HepG2 (cell line): ENCODE measurements around the gene DISP2. TPM values are rescaled to one million over a fixed set of nuclear protein-coding genes. Genes with fewer than 3 reads are reported as not detected.

ENCODE experiments used
- ATAC-seq: fragments of 200-7000 bp; cut with Tn5 transposase; 3 replicates; pipeline ENCODE4 v1.9.1; 2020; ENCODE audit warnings: mild to moderate bottlenecking, moderate library complexity
- BruUV-seq: library from RNA; stranded (reverse); fragments of 400-500 nt; replicated peaks from 2 replicates; lab custom pipeline; 2021; lab: Mats Ljungman, UMichigan
- CTCF ChIA-PET: fragments of 300-600 bp; formaldehyde crosslinking; extraction: SDS; loops from one replicate; lab custom pipeline; 2021; ENCODE audit warnings: low total read pairs, inconsistent platforms, low intra/inter-chr PET ratio; lab: Yijun Ruan, JAX
- POLR2A ChIA-PET: fragments of 350-600 bp; sonication (Branson Sonifier 250); formaldehyde crosslinking; loops from one replicate; lab custom pipeline; 2020; ENCODE audit warnings: antibody characterized with exemption, inconsistent platforms; lab: Yijun Ruan, JAX
- DNase-seq: peaks from one replicate; pipeline ENCODE4 v3.0.0-alpha.2; 2015; ENCODE audit warnings: low spot score
- FAIRE-seq: peaks from 3 replicates; lab custom pipeline; 2011; peaks lifted over from hg19 to GRCh38; lab: Jason Lieb, UNC
- H2AFZ ChIP-seq: one replicate; pipeline ENCODE4 v1.6.1; 2011; ENCODE audit warnings: low read length, inconsistent platforms
- H3K27ac ChIP-seq: fragments of 300-600 bp; 3 replicates; pipeline ENCODE4 v1.8.0; 2011; ENCODE audit warnings: mixed run types, mild to moderate bottlenecking, mixed read lengths, low read length, inconsistent platforms; ENCODE audit not compliant: insufficient read depth; ENCODE audit errors: extremely low read length
- H3K27me3 ChIP-seq, 2 experiments: fragments of 200-600 bp in 1 of 2; 2 replicates in 1 of 2; 3 replicates in 1 of 2; pipeline versions ENCODE4 v1.6.0 to v1.8.0; 2011; ENCODE audit warnings: low read length in 2 of 2, mild to moderate bottlenecking in 2 of 2, moderate library complexity in 2 of 2, inconsistent platforms in 1 of 2; ENCODE audit not compliant: insufficient read depth in 2 of 2, control insufficient read depth in 1 of 2
- H3K36me3 ChIP-seq, 2 experiments: fragments of 200-600 bp in 1 of 2; replicated peaks in 1 of 2; 2 replicates in 1 of 2; 3 replicates in 1 of 2; pipeline versions ENCODE4 v1.5.1 to v1.8.0; 2011; ENCODE audit warnings: low read length in 2 of 2, inconsistent platforms in 1 of 2; ENCODE audit not compliant: insufficient read depth in 2 of 2, control insufficient read depth in 1 of 2
- H3K4me1 ChIP-seq: 2 replicates; pipeline ENCODE4 v1.5.1; 2012; ENCODE audit warnings: low read length, inconsistent platforms; ENCODE audit not compliant: insufficient read depth
- H3K4me2 ChIP-seq: 2 replicates; pipeline ENCODE4 v1.6.0; 2011; ENCODE audit warnings: low read depth, low read length, inconsistent platforms
- H3K4me3 ChIP-seq, 3 experiments: fragments of 200-600 bp in 1 of 3; sonication (generic), shearing (Covaris generic) in 1 of 3; replicated peaks in 1 of 3; 2 replicates each; pipeline ENCODE4 v1.5.1; 2011 to 2016; ENCODE audit warnings: low read length in 3 of 3, inconsistent platforms in 2 of 3, low read depth in 2 of 3, mild to moderate bottlenecking in 2 of 3, control low read depth in 1 of 3, mixed read lengths in 1 of 3; ENCODE audit not compliant: insufficient read depth in 1 of 3
- H3K79me2 ChIP-seq: one replicate; pipeline ENCODE4 v1.6.1; 2011; ENCODE audit warnings: low read length, inconsistent platforms; ENCODE audit not compliant: insufficient read depth
- H3K9ac ChIP-seq: 2 replicates; pipeline ENCODE4 v1.6.0; 2011; ENCODE audit warnings: mild to moderate bottlenecking, low read depth, low read length, inconsistent platforms; ENCODE audit not compliant: insufficient read depth
- H3K9me3 ChIP-seq: 2 replicates; pipeline ENCODE4 v1.5.1; 2012; ENCODE audit warnings: mild to moderate bottlenecking, low read length
- H4K20me1 ChIP-seq: 2 replicates; pipeline ENCODE4 v1.6.0; 2011; ENCODE audit warnings: inconsistent platforms, mild to moderate bottlenecking, low read length, moderate library complexity; ENCODE audit not compliant: insufficient read depth
- AKNA ChIP-seq: sonication (generic); formaldehyde crosslinking; IDR thresholded peaks from 2 replicates; pipeline ENCODE4 v1.4.0; 2020; ENCODE audit warnings: missing genetic modification reagents, borderline replicate concordance
- BCL6 ChIP-seq: IDR thresholded peaks from 2 replicates; pipeline ENCODE4 v1.6.1; 2016; ENCODE audit warnings: missing genetic modification reagents, missing compliant biosample characterization
- BCLAF1 ChIP-seq: fragments of 450-650 bp; IDR thresholded peaks from 2 replicates; pipeline ENCODE4 v1.6.1; 2017; ENCODE audit warnings: mild to moderate bottlenecking
- CBX5 ChIP-seq: sonication (generic); formaldehyde crosslinking; IDR thresholded peaks from 2 replicates; pipeline ENCODE4 v1.4.0; 2020; ENCODE audit warnings: missing genetic modification reagents, borderline replicate concordance
- CREBL2 ChIP-seq: sonication (generic); formaldehyde crosslinking; IDR thresholded peaks from 2 replicates; pipeline ENCODE4 v1.8.1; 2023; ENCODE audit warnings: missing genetic modification reagents, mild to moderate bottlenecking, borderline replicate concordance
- FOXA3 ChIP-seq: IDR thresholded peaks from 2 replicates; pipeline ENCODE4 v1.6.1; 2016; ENCODE audit warnings: missing genetic modification reagents, missing compliant biosample characterization
- FOXK2 ChIP-seq: fragments of 450-650 bp; IDR thresholded peaks from 2 replicates; pipeline ENCODE4 v1.6.1; 2016
- HIC2 ChIP-seq: sonication (generic); formaldehyde crosslinking; IDR thresholded peaks from 2 replicates; pipeline ENCODE4 v1.9.0; 2022; ENCODE audit warnings: low read depth, missing genetic modification reagents
- MAFF ChIP-seq: IDR thresholded peaks from 2 replicates; pipeline ENCODE4 v1.6.1; 2011; ENCODE audit warnings: low read depth, low read length, improper control_type of control experiment
- SKI ChIP-seq: fragments of 450-650 bp; IDR thresholded peaks from one replicate; pipeline ENCODE4 v1.6.1; 2018; ENCODE audit warnings: mild to moderate bottlenecking; ENCODE audit not compliant: partially characterized antibody
- SP2 ChIP-seq: sonication (generic); formaldehyde crosslinking; IDR thresholded peaks from 2 replicates; pipeline ENCODE4 v1.5.1; 2020; ENCODE audit warnings: mild to moderate bottlenecking, missing genetic modification reagents
- ZBTB21 ChIP-seq: sonication (generic); formaldehyde crosslinking; IDR thresholded peaks from 2 replicates; pipeline ENCODE4 v1.4.0; 2020; ENCODE audit warnings: missing genetic modification reagents
- ZBTB8A ChIP-seq: sonication (generic); formaldehyde crosslinking; IDR thresholded peaks from 2 replicates; pipeline ENCODE4 v1.4.0; 2020; ENCODE audit warnings: mild to moderate bottlenecking, low read depth, missing genetic modification reagents, borderline replicate concordance
- ZNF775 ChIP-seq: sonication (generic); formaldehyde crosslinking; IDR thresholded peaks from 2 replicates; pipeline ENCODE4 v1.4.0; 2020; ENCODE audit warnings: missing genetic modification reagents, mild to moderate bottlenecking, moderate library complexity, borderline replicate concordance
- ZNF780A ChIP-seq: sonication (generic); formaldehyde crosslinking; IDR thresholded peaks from 2 replicates; pipeline ENCODE4 v1.8.0; 2022; ENCODE audit warnings: mild to moderate bottlenecking, missing genetic modification reagents, moderate library complexity
- WGBS: methylation state at CpG from one replicate; pipeline ENCODE4 v1.1.6; 2017; ENCODE audit warnings: low lambda C conversion rate; 5-methylcytosine and 5-hydroxymethylcytosine counted together
- in situ Hi-C: cut with HindIII; loops from 2 replicates; pipeline ENCODE4 v1.10.0; 2017; ENCODE audit warnings: low pct_unique_long_range_greater_than_20kb; ENCODE audit not compliant: extremely low pct_ligation_motif_present
- intact Hi-C: fragments of 100-400 bp; cut with micrococcal nuclease; formaldehyde crosslinking; loops from one replicate; pipeline ENCODE4 v1.10.0; 2022; ENCODE audit not compliant: unreplicated experiment
- polyA plus RNA-seq, 8 experiments: library from polyadenylated mRNA; depleted of rRNA in 3 of 8; stranded (reverse) in 7 of 8; unstranded in 1 of 8; fragments of >200 nt; fragmentation: Illumina TruSeq in 4 of 8; extraction: Trizol in 4 of 8; gene quantifications; 2 replicates each; pipeline versions ENCODE4 v1.2.1 to v1.2.3, GENCODE V29; 2011 to 2016; ENCODE audit warnings: low read depth in 4 of 8, missing spikeins in 1 of 8, mixed read lengths in 1 of 8; ENCODE audit not compliant: insufficient read depth in 1 of 8
- total RNA-seq, 5 experiments: library from RNA; depleted of rRNA; stranded (reverse); fragments of >200 nt; fragmentation: Illumina TruSeq; extraction: Trizol; gene quantifications; 2 replicates each; pipeline ENCODE4 v1.2.3, GENCODE V29; 2016; ENCODE audit warnings: low read depth in 1 of 5

DISP2 gene
- total and polyA plus RNA-seq, 2 of the 13 experiments (the other 11 are each of a cell fraction or from before 2014, with no cell fraction given), result 0.09 to 0.32 TPM

GRCh38 chr15:40427188-40427587 is 69.2 kb downstream of the DISP2 start:
- Histone ChIP-seq H3K27ac (no peak overlapping the region), H3K4me2 (no peak overlapping the region), H4K20me1 (no peaks in the 10 kb centered on the region), H2AFZ (no peak overlapping the region), H3K9me3 (no peaks in the 10 kb centered on the region), H3K36me3 (no peaks in the 10 kb centered on the region), H3K27me3 (no peaks in the 10 kb centered on the region; a peak in 2 of 5 replicates), H3K79me2 (no peaks in the 10 kb centered on the region), H3K9ac (no peak overlapping the region), H3K4me3 (no peak overlapping the region), H3K4me1 (peaks cover under 1% of the 10 kb centered on the region; the same call in 1 of the 2 replicates)
- CTCF ChIA-PET, result no interaction called here
- 80% methylated on average over 5 of the region's 9 CpGs for WGBS
- no TSS peak for BruUV-seq
- intact Hi-C loops (no loop called here), in situ Hi-C loops (no loop called here)
- FAIRE-seq, result no peak
- no peak for DNase-seq
- ATAC-seq, result no peak
- POLR2A ChIA-PET, result no interaction called here
- TF ChIP-seq BCLAF1, result no peak
- TF ChIP-seq AKNA (CRISPR knock-in tag), result no peak
- TF ChIP-seq ZBTB21, result no peak
- no peak for TF ChIP-seq ZNF780A (CRISPR knock-in tag)
- no peak for TF ChIP-seq CREBL2 (CRISPR knock-in tag)
- no peak for TF ChIP-seq ZNF775
- no peak for TF ChIP-seq FOXK2
- no peak for TF ChIP-seq MAFF
- no peak for TF ChIP-seq FOXA3
- no peak for TF ChIP-seq HIC2 (CRISPR knock-in tag)
- TF ChIP-seq CBX5 (CRISPR knock-in tag), result no peak
- no peak for TF ChIP-seq SKI
- TF ChIP-seq ZBTB8A, result no peak
- no peak for TF ChIP-seq SP2 (CRISPR knock-in tag)
- no peak for TF ChIP-seq BCL6 (CRISPR knock-in tag)
